ENCODE results near the gene ARHGEF35.
"Not testable (repeated sequence)": the region's sequence is repeated elsewhere in the genome, so short reads cannot be mapped to it uniquely, and the experiment has no call there.

The ARHGEF35 gene

DNA sequence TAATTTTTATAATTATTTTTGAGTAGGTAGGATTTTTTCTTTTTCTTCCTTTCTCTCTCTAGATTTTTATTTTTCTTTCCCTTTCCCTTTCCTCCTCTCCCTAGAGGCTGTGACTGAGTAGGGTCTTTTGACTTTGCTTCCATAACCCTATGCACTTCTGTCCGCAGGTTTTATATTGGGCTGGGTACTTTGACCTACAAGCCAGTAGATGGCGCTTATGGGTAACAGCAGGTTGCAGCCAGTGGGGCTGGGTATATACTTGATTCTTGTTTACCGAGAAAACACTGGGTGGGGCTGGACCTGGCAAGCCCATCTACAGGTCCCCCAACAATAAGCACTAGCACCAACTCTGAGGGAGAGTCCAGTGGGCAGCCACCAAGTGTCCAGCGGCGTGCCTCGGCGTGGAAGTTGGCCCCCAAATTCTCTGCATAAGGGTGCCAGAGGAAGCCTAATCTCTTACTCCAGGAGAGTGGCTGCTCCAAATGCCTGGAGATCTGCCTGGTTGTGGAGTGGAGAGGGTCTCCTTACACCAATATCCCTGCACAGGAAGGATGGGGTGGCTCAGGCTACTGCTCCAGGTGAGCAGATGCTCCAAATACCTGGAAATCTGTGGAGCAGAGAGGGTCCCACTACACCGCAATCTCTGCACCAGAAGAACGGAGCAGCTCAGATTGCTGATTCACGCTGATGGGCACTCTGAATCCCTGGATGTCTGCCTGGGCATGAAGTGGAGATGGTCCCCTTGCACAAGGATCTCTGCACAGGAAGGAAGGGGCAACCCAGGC lies 17.1 kb downstream of the ARHGEF35 start:
- not testable (repeated sequence) for DNase-seq

DNA sequence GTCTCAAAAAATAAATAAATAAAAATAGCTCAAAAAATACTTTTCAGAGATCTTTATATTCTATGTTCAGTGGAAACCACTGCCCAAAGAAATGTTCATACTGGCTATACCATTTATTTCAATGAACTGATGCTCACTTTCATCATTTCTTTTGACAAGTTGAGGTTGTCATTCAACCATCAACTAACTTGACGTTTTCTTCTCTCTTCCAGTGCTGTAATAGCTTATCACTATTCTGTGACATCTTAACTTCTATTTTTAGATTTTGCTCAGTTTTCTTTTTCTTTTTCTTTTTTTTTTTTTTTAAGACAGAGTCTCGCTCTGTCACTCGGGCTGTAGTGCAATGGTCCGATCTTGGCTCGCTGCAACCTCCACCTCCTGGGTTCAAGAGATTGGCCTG lies 21.0 kb downstream of the ARHGEF35 start:
- no peak for DNase-seq

DNA sequence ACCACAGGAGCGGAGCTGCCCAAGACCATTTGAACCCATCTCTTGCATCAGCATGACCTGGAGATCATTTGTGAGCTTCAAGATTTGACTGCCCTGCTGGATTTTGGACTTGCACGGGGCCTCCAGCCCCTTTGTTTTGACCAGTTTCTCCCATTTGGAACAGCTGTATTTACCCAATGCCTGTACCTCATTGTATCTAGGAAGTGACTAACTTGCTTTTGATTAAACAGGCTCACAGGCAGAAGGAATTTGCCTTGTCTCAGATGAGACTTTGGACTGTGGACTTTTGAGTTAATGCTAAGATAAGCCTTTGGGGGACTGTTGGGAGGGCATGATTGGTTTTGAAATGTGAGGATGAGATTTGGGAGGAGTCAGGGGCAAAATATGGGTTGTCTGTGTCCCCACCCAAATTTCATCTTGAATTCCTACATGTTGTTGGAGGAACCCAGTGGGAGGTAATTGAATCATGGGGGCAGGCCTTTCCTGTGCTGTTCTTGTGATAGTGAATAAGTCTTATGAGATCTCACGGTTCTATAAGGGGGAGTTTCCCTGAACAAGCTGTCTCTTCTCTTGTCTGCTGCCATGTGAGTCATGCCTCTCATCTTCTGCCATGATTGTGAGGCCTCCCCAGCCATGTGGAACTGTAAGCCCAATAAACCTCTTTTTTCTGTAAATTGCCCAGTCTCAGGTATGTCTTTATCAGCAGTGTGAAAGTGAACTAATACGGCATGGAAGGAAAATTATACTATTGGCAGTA lies 23.9 kb downstream of the ARHGEF35 start:
- not testable (repeated sequence) for DNase-seq

DNA sequence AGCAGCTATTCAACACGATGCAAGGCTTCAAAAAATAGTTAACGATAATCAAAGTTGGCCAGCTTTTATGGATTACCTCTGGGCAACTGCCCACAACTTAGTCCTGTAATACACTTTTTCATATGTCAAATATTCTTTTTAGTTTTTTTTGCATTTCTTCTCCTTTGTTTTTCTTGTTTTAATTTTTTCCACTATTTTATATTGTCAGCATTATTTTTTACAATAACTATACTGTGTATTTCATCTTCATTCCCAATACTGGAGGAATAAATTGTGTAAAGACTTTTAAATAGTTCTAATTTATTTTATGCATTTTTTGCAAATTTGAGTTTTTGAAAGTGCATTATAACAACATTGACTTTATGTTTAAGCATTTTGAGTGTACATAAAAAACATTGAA lies 30.8 kb downstream of the ARHGEF35 start:
- no peak for DNase-seq

DNA sequence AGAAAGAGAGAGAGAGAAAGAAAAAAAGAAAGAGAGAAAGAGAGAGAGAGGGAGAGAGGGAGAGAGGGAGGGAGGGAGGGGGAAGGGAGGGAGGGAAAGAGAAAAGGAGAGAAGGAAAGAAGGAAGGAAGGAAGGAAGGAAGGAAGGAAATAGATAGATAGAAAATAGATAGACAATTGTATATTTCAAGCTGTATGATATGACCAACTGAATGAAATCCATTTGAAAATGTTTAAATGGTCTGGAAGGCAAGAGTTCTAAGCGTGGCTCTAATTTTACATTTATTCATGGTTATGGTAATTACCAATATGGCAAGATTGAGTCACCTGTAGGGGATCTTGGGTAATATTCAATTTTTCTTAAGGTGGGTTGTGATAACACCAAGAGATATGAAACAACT lies 36.8 kb downstream of the ARHGEF35 start:
- DNase-seq = no peak

DNA sequence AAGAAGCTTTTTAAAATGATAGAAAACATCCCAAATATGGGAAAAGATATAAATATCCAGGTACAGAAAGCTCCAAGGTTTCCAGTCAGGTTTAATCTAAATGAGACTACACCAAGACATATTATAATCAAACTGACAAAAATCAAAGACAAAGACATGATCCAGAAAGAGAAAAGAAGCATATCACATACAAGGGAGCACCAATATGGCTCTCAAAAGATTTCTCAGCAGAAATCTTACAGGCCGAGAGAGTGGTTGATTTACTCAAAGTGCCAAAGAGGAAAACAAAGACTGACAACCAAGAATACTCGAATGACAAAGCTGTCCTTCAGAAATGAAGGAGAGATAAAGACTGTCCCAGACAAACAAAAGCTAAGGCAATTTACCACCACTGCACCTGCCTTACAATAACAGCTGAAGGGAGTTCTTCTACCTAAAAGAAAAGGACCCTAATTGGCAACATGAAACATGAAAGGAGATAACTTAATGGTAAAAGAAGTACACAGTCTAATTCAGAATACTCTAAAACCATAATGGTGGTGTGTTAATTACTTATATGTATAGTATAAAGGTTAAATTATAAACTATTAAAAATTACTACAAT lies 47.3 kb downstream of the ARHGEF35 start:
- DNase-seq = no peak

DNA sequence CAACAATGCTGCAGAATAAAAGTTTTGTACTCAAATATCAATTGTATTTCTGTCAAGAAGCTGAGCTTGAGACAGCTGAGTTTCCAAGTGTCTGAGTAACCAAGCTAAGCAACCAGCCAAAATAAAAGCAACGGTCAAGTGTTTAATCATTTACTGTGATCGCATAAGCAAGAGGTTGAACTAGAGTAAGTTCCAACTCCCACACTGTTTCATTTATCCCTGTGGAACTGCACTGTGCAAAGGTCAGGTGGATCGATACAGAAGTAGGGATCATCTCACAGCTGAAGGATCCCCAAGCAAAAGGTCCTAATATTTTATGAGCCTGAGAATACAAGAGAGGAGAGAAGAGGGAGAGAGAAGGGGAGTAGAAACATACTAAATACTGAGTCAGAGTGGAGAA lies 51.2 kb downstream of the ARHGEF35 start:
- DNase-seq = no peak

DNA sequence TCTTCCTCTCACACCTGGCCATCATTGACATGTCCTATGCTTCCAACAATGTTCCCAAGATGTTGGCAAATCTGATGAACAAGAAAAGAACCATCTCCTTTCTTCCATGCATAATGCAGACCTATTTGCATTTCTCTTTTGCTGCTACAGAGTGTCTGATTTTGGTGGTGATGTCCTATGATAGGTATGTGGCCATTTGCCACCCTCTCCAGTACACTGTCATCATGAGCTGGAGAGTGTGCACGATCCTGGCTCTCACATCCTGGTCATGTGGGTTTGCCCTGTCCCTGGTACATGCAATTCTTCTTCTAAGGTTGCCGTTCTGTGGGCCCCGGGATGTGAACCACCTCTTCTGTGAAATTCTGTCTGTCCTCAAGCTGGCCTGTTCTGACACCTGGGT lies 53.4 kb downstream of the ARHGEF35 start:
- no peak for DNase-seq

DNA sequence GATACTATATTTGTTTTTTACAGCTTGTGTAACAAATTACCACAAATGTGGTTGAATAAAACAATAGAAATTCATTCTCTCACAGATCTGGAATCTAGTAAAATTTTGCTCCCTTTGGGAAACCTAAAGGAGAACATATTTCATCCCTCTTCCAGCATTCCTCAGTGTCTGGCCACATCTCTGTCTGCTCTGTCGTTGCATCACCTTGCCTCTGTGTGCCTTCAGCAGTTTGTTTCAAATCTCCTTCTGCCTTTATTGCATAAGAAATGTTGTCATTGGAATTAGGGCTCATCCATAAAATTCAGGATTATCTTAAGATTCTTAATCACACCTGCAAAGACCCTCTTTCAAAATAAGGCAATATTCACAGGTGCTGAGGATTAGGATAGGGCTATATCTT lies 58.1 kb downstream of the ARHGEF35 start:
- DNase-seq = no peak
